NT2/D1 (cell line): ENCODE data around the gene APEX1.

Source experiments
- SUZ12 ChIP-seq: IDR thresholded peaks from 2 replicates; pipeline ENCODE4 v1.6.1; 2011; ENCODE audit not compliant: insufficient read length, insufficient read depth; ENCODE audit errors: extremely low read depth
- YY1 ChIP-seq: IDR thresholded peaks from 2 replicates; pipeline ENCODE4 v1.6.1; 2011; ENCODE audit not compliant: insufficient read length, insufficient read depth
- ZNF274 ChIP-seq: IDR thresholded peaks from 2 replicates; pipeline ENCODE4 v1.6.1; 2011; ENCODE audit warnings: mild to moderate bottlenecking, low read depth, low read length

GRCh38 chr14:20441461-20441860 lies 13.6 kb upstream of the APEX1 start:
- TF ChIP-seq ZNF274 (no peak), YY1 (no peak), SUZ12 (no peak)
